HAP-1 (cell line): Measurements from ENCODE around the gene BEAN1.
"Not testable (repeated sequence)": the region's sequence is repeated elsewhere in the genome, so short reads cannot be mapped to it uniquely, and the experiment has no call there.

Experiments
- DNase-seq, 2 experiments: peaks; one replicate each; pipeline ENCODE4 v3.0.0-alpha.2; 2016 to 2020; ENCODE audit warnings: low spot score in 2 of 2
- H3K27me3 ChIP-seq: fragments of 250-450 bp; sonication (Bioruptor Pico); 2 replicates; pipeline ENCODE4 v1.5.1; 2020; ENCODE audit warnings: low read depth, mild to moderate bottlenecking, moderate library complexity
- H3K36me3 ChIP-seq: fragments of 250-450 bp; sonication (Bioruptor Pico); replicated peaks from 2 replicates; pipeline ENCODE4 v1.5.1; 2020; ENCODE audit warnings: mild to moderate bottlenecking
- H3K4me1 ChIP-seq: fragments of 250-450 bp; sonication (Bioruptor Pico); 2 replicates; pipeline ENCODE4 v1.5.1; 2020; ENCODE audit warnings: mild to moderate bottlenecking
- H3K4me3 ChIP-seq: fragments of 250-450 bp; sonication (Bioruptor Pico); 2 replicates; pipeline ENCODE4 v1.5.1; 2020; ENCODE audit warnings: mild to moderate bottlenecking, moderate library complexity
- H3K9me3 ChIP-seq: fragments of 250-450 bp; sonication (Bioruptor Pico); 2 replicates; pipeline ENCODE4 v1.5.1; 2020; ENCODE audit warnings: mild to moderate bottlenecking, moderate library complexity
- in situ Hi-C: fragments of 300-500 bp; cut with MboI; formaldehyde crosslinking; loops from 3 replicates; pipeline ENCODE4 v1.14.3; 2020; ENCODE audit warnings: low sequenced_read_pairs, inconsistent platforms, mixed read lengths

The BEAN1 gene

GRCh38 chr16:66489385-66489784 lies 62.3 kb downstream of the BEAN1 start:
- no peaks in the 10 kb centered on the region for H3K36me3 ChIP-seq
- H3K4me3 ChIP-seq: no peak overlapping the region
- in situ Hi-C loops: no loop called here
- no peak for DNase-seq
- no peaks in the 10 kb centered on the region for H3K9me3 ChIP-seq
- no peaks in the 10 kb centered on the region for H3K27me3 ChIP-seq
- H3K4me1 ChIP-seq: no peaks in the 10 kb centered on the region

- Histone ChIP-seq H3K4me1 (no peaks in the 10 kb centered on the region), H3K4me3 (no peak overlapping the region), H3K36me3 (no peaks in the 10 kb centered on the region), H3K27me3 (no peaks in the 10 kb centered on the region), H3K9me3 (no peaks in the 10 kb centered on the region)
- in situ Hi-C loops: no loop called here
- DNase-seq: no peak
These were observed 62.7 kb downstream of the BEAN1 start for GRCh38 chr16:66489818-66490217.

- in situ Hi-C loops: no loop called here
- no peaks in the 10 kb centered on the region for H3K27me3 ChIP-seq
- H3K4me1 ChIP-seq: no peaks in the 10 kb centered on the region
- no peaks in the 10 kb centered on the region for H3K36me3 ChIP-seq
- H3K4me3 ChIP-seq: no peak overlapping the region
- no peak for DNase-seq
- H3K9me3 ChIP-seq: no peaks in the 10 kb centered on the region
These were observed 64.0 kb downstream of the BEAN1 start for GRCh38 chr16:66490774-66491715.

DNA sequence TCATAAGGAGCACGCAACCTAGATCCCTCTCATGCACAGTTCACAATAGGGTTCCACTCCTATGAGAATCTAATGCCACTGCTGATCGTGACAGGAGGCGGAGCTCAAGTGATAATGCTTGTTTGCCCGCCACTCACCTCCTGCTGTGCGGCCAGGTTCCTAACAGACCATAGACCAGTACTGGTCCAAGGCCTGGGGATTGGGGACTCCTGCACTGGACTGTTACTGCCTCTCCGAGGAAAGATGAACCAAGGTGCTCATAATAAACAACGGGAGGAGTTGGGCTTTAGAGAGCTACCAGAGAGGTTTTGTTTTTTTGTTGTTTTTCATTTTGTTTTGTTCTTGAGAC lies 64.6 kb downstream of the BEAN1 start:
- Histone ChIP-seq H3K4me3 (no peak overlapping the region), H3K27me3 (no peaks in the 10 kb centered on the region)
- in situ Hi-C loops: no loop called here

GRCh38 chr16:66493490-66494401 lies 66.7 kb downstream of the BEAN1 start:
- no peaks in the 10 kb centered on the region for H3K36me3 ChIP-seq
- DNase-seq: no peak
- in situ Hi-C loops: no loop called here

More for the DNA sequence above, 64.6 kb downstream of the BEAN1 start:
- no peaks in the 10 kb centered on the region for H3K4me1 ChIP-seq
- DNase-seq: no peak
- no peaks in the 10 kb centered on the region for H3K36me3 ChIP-seq
- no peaks in the 10 kb centered on the region for H3K9me3 ChIP-seq

GRCh38 chr16:66494916-66495315 lies 67.8 kb downstream of the BEAN1 start:
- DNase-seq: no peak
- no peaks in the 10 kb centered on the region for H3K9me3 ChIP-seq
- in situ Hi-C loops: no loop called here
- no peaks in the 10 kb centered on the region for H3K27me3 ChIP-seq
- H3K36me3 ChIP-seq: no peaks in the 10 kb centered on the region
- no peak overlapping the region for H3K4me3 ChIP-seq
- no peaks in the 10 kb centered on the region for H3K4me1 ChIP-seq

More at GRCh38 chr16:66493490-66494401, 66.7 kb downstream of the BEAN1 start:
- Histone ChIP-seq H3K4me1 (no peaks in the 10 kb centered on the region), H3K4me3 (no peak overlapping the region), H3K9me3 (no peaks in the 10 kb centered on the region), H3K27me3 (no peaks in the 10 kb centered on the region)

GRCh38 chr16:66495440-66495839 lies 68.3 kb downstream of the BEAN1 start:
- Histone ChIP-seq H3K27me3 (no peaks in the 10 kb centered on the region), H3K4me3 (no peak overlapping the region), H3K9me3 (no peaks in the 10 kb centered on the region), H3K36me3 (no peaks in the 10 kb centered on the region), H3K4me1 (no peaks in the 10 kb centered on the region)
- in situ Hi-C loops: no loop called here
- no peak for DNase-seq

GRCh38 chr16:66496226-66496625 lies 69.1 kb downstream of the BEAN1 start:
- in situ Hi-C loops, H3K9me3 ChIP-seq, DNase-seq, H3K36me3 ChIP-seq, H3K4me3 ChIP-seq, H3K4me1 ChIP-seq, H3K27me3 ChIP-seq: not testable (repeated sequence)

GRCh38 chr16:66497921-66498320 lies 70.8 kb downstream of the BEAN1 start:
- H3K36me3 ChIP-seq, DNase-seq, in situ Hi-C loops, H3K4me1 ChIP-seq, H3K4me3 ChIP-seq, H3K9me3 ChIP-seq, H3K27me3 ChIP-seq: not testable (repeated sequence)

GRCh38 chr16:66501563-66501962 lies 74.5 kb downstream of the BEAN1 start:
- H3K9me3 ChIP-seq, H3K4me1 ChIP-seq, in situ Hi-C loops: not testable (repeated sequence)

DNA sequence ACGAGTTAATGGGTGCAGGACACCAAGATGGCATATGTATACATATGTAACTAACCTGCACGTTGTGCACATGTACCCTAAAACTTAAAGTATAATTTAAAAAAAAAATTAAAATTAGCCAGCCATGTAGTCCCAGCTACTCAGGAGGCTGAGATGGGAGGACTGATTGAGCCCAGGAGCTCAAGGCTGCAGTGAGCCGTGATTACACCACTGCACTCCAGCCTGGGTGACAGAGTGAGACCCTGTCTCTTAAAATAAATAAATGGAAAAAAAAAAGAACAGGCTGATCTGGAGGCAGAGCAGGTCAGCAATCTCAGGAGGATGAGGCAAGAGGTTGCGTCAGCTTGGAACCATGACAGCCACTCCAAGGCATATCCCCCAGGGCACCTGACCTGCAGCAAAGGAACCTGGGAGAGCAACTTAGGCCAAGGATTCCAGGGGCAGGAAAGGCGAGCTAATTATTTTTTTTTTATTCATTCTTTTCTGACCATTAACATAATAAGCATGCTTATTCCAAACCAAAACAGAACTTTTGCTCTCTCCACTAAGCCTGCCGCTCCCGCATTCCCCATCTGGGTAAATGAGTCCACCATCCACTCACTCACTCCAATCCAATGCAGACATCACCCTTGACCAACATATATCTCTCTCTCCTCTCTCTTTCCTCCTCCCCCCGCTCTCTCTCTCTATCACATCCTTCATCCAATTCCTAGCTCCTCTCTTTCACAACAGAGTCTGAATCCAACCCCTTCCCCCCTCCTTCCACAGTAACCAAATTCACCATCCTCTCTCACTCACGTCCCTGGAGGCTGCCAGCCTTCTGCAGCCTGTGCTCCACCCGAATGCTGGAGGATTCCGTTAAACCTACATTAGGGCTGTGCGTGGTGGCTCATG lies 75.2 kb downstream of the BEAN1 start:
- in situ Hi-C loops: no loop called here
- DNase-seq: peak in 1 of 2 experiments; percentile 39

More at GRCh38 chr16:66501563-66501962, 74.5 kb downstream of the BEAN1 start:
- DNase-seq, H3K36me3 ChIP-seq, H3K27me3 ChIP-seq, H3K4me3 ChIP-seq: not testable (repeated sequence)

GRCh38 chr16:66503030-66503429 lies 75.9 kb downstream of the BEAN1 start:
- H3K4me3 ChIP-seq: no peak overlapping the region
- no peak for DNase-seq
- H3K36me3 ChIP-seq: no peaks in the 10 kb centered on the region
- H3K9me3 ChIP-seq: no peaks in the 10 kb centered on the region
- H3K27me3 ChIP-seq: no peaks in the 10 kb centered on the region; the same call in 1 of the 2 replicates
- H3K4me1 ChIP-seq: peaks cover 1% of the 10 kb centered on the region; the same call in 1 of the 2 replicates
- in situ Hi-C loops: no loop called here

More for the DNA sequence above, 75.2 kb downstream of the BEAN1 start:
- Histone ChIP-seq H3K36me3 (no peaks in the 10 kb centered on the region), H3K4me1 (no peaks in the 10 kb centered on the region), H3K9me3 (no peaks in the 10 kb centered on the region), H3K27me3 (no peaks in the 10 kb centered on the region; the same call in 1 of the 2 replicates), H3K4me3 (no peak overlapping the region)

- H3K36me3 ChIP-seq: no peaks in the 10 kb centered on the region
- H3K27me3 ChIP-seq: no peaks in the 10 kb centered on the region; the same call in 1 of the 2 replicates
- H3K4me1 ChIP-seq: peaks cover 7% of the 10 kb centered on the region
- H3K9me3 ChIP-seq: no peaks in the 10 kb centered on the region
- H3K4me3 ChIP-seq: no peak overlapping the region
- in situ Hi-C loops: no loop called here
- DNase-seq: no peak
These were observed 76.5 kb downstream of the BEAN1 start for GRCh38 chr16:66503612-66504011.
